Hematopoietic multipotent progenitor cell treated with erythropoietin and hydrocortisone succinate and interleukin-3 and kit ligand, for 4 days (in vitro differentiated cells): ENCODE data around the gene ZNF668.
"Not testable (repeated sequence)": the region's sequence is repeated elsewhere in the genome, so short reads cannot be mapped to it uniquely, and the experiment has no call there.

Source experiments
- DNase-seq: peaks from one replicate; pipeline ENCODE4 v3.0.0-alpha.2; 2015

The ZNF668 gene

GRCh38 chr16:31050280-31051030 is 23.6 kb downstream of the ZNF668 start:
- no peak for DNase-seq

- DNase-seq, result no peak
These were observed 30.1 kb downstream of the ZNF668 start for GRCh38 chr16:31043898-31044481.

GRCh38 chr16:31043352-31043751 is 30.7 kb downstream of the ZNF668 start:
- DNase-seq, result no peak

GRCh38 chr16:31042866-31043265 is 31.2 kb downstream of the ZNF668 start:
- DNase-seq, result no peak

- no peak for DNase-seq
These were observed 35.0 kb downstream of the ZNF668 start for GRCh38 chr16:31038993-31039392.

GRCh38 chr16:31036691-31037090 is 37.3 kb downstream of the ZNF668 start:
- peak; percentile 48 for DNase-seq

- peak; percentile 95 for DNase-seq
These were observed 40.1 kb downstream of the ZNF668 start for GRCh38 chr16:31033709-31034492.

GRCh38 chr16:31032736-31033708 is 41.0 kb downstream of the ZNF668 start, which contains the start of gene STX4:
TSS of gene STX4 (plus strand) at chr16:31033558. CDS start at chr16:31033806, 248 bp downstream.
- DNase-seq, result peak; percentile 99

- no peak for DNase-seq
These were observed 42.8 kb downstream of the ZNF668 start for GRCh38 chr16:31031276-31031675.

- DNase-seq, result no peak
These were observed 44.8 kb downstream of the ZNF668 start for GRCh38 chr16:31029272-31029671.

- DNase-seq, result no peak
These were observed 48.7 kb downstream of the ZNF668 start for GRCh38 chr16:31025339-31025738.

- no peak for DNase-seq
These were observed 50.3 kb downstream of the ZNF668 start for GRCh38 chr16:31023627-31024226.

GRCh38 chr16:31023252-31023602 is 50.8 kb downstream of the ZNF668 start:
- no peak for DNase-seq

- DNase-seq, result no peak
These were observed 51.3 kb downstream of the ZNF668 start for GRCh38 chr16:31022544-31023251.

GRCh38 chr16:31020536-31020935 is 53.5 kb downstream of the ZNF668 start:
- DNase-seq, result no peak

GRCh38 chr16:31017756-31018155 is 56.3 kb downstream of the ZNF668 start:
- not testable (repeated sequence) for DNase-seq

GRCh38 chr16:31016018-31016417 is 58.0 kb downstream of the ZNF668 start:
- DNase-seq, result no peak

- DNase-seq, result not testable (repeated sequence)
These were observed 60.7 kb downstream of the ZNF668 start for GRCh38 chr16:31013292-31013691.

- not testable (repeated sequence) for DNase-seq
These were observed 62.2 kb downstream of the ZNF668 start for GRCh38 chr16:31011815-31012214.
